ENCODE data around the gene MPRIP. TPM values are rescaled to one million over a fixed set of nuclear protein-coding genes. Genes with fewer than 3 reads are reported as not detected.

The MPRIP gene
- total and polyA plus RNA-seq, 2 of the 13 experiments (the other 11 are each of a cell fraction or from before 2014, with no cell fraction given): 50.2 to 52.4 TPM

DNA sequence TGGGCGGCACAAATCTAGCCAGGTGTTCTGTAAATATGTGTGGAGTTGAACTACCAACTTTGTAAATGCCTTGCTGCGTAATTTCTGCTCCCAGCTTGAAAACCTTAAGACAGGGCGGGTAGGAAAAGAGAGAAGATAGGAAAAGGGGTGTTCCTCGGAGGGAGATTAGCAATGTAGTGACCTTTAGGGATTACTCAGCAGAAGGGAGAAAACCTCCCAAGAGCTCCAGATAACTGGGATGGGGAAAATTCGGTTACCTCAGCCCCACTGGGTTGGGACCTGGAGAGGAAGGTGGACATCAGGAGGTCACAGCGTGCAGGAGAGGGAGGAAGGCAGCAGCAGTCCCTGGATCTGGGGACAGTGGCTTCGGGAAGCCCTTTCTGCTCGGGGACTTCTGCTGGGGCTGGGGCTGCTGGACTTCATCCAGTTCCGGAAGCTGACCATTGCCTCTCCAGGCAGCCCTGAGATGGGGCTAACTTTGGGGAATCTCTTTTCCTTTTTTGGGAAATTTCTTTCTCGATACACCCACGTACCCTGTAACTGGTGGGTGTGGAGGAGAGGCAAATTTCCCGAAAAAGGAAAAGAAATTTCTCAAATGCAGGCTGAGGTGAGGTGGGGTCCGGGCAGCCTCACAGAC lies 39.2 kb downstream of the MPRIP start:
- Histone ChIP-seq H3K27me3 (ENCODE audit: control insufficient read depth in 1 of 2, insufficient read depth in 2 of 2, low read length in 2 of 2) (no peaks in the 10 kb centered on the region), H3K36me3 (replicated peaks in 1 of 2; ENCODE audit: control insufficient read depth in 1 of 2, insufficient read depth in 2 of 2, low read length in 2 of 2) (peaks cover 7 to 18% of the 10 kb centered on the region in 2 experiments; a peak in 3 of 5 replicates), H3K4me1 (ENCODE audit: insufficient read depth, low read length) (peaks cover 51% of the 10 kb centered on the region), H2AFZ (ENCODE audit: low read length) (no peak overlapping the region), H3K9me3 (ENCODE audit: low read length) (no peaks in the 10 kb centered on the region), H3K4me2 (ENCODE audit: low read depth, low read length) (no peak overlapping the region), H3K9ac (ENCODE audit: insufficient read depth, low read depth, low read length) (no peak overlapping the region), H3K4me3 (replicated peaks in 1 of 3; ENCODE audit: insufficient read depth in 1 of 3, low read depth in 2 of 3, low read length in 3 of 3) (no peak overlapping the region), H4K20me1 (ENCODE audit: insufficient read depth, low read length) (no peaks in the 10 kb centered on the region), H3K79me2 (ENCODE audit: insufficient read depth, low read length) (no peaks in the 10 kb centered on the region), H3K27ac (ENCODE audit: extremely low read length, insufficient read depth, low read length) (no peak overlapping the region)
- no peak for DNase-seq (ENCODE audit: low spot score)
- ChIA-PET CTCF (ENCODE audit: low intra/inter-chr PET ratio, low total read pairs) (no interaction called here), POLR2A (interaction anchor here (0.6 kb wide), 1 partner anchor 785 kb away, joined by 4 read pairs; no protein-coding TSS in a partner anchor)
- no peak for FAIRE-seq
- in situ Hi-C loops (cut with HindIII; ENCODE audit: extremely low pct_ligation_motif_present, low pct_unique_long_range_greater_than_20kb): no loop called here
- no peak for ATAC-seq
- WGBS (ENCODE audit: low lambda C conversion rate): 96% methylated on average over 13 of the region's 13 CpGs
- TF ChIP-seq FLYWCH1 (CRISPR knock-in tag; IDR thresholded peaks at IDR 0.05) (no peak), ZNF839 (CRISPR knock-in tag; IDR thresholded peaks at IDR 0.05; ENCODE audit: borderline replicate concordance) (no peak), ZMAT3 (CRISPR knock-in tag; conservative IDR thresholded peaks at IDR 0.05) (no peak), ZNF296 (CRISPR knock-in tag; conservative IDR thresholded peaks at IDR 0.05) (no peak), SMAD3 (CRISPR knock-in tag; IDR thresholded peaks at IDR 0.05) (no peak), ZSCAN29 (CRISPR knock-in tag; conservative IDR thresholded peaks at IDR 0.05) (no peak), ZNF234 (CRISPR knock-in tag; conservative IDR thresholded peaks at IDR 0.05) (no peak), IKZF1 (IDR thresholded peaks at IDR 0.05) (no peak)
- TF ChIP-seq, protein P1, sequence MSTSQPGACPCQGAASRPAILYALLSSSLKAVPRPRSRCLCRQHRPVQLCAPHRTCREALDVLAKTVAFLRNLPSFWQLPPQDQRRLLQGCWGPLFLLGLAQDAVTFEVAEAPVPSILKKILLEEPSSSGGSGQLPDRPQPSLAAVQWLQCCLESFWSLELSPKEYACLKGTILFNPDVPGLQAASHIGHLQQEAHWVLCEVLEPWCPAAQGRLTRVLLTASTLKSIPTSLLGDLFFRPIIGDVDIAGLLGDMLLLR (CRISPR knock-in tag; IDR thresholded peaks at IDR 0.05): no peak
- TF ChIP-seq, protein P2, sequence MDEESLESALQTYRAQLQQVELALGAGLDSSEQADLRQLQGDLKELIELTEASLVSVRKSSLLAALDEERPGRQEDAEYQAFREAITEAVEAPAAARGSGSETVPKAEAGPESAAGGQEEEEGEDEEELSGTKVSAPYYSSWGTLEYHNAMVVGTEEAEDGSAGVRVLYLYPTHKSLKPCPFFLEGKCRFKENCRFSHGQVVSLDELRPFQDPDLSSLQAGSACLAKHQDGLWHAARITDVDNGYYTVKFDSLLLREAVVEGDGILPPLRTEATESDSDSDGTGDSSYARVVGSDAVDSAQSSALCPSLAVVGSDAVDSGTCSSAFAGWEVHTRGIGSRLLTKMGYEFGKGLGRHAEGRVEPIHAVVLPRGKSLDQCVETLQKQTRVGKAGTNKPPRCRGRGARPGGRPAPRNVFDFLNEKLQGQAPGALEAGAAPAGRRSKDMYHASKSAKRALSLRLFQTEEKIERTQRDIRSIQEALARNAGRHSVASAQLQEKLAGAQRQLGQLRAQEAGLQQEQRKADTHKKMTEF (CRISPR knock-in tag; IDR thresholded peaks at IDR 0.05): no peak
- TF ChIP-seq, protein P3, sequence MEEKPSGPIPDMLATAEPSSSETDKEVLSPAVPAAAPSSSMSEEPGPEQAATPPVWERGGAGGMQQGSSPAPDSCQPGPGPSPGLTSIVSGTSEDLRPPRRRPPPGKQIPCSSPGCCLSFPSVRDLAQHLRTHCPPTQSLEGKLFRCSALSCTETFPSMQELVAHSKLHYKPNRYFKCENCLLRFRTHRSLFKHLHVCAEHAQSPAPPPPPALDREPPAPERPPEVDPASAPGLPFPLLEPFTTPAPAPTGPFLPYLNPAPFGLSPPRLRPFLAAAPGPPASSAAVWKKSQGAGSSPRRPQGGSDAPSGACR (CRISPR knock-in tag; IDR thresholded peaks at IDR 0.05): no peak
- TF ChIP-seq, protein P4, sequence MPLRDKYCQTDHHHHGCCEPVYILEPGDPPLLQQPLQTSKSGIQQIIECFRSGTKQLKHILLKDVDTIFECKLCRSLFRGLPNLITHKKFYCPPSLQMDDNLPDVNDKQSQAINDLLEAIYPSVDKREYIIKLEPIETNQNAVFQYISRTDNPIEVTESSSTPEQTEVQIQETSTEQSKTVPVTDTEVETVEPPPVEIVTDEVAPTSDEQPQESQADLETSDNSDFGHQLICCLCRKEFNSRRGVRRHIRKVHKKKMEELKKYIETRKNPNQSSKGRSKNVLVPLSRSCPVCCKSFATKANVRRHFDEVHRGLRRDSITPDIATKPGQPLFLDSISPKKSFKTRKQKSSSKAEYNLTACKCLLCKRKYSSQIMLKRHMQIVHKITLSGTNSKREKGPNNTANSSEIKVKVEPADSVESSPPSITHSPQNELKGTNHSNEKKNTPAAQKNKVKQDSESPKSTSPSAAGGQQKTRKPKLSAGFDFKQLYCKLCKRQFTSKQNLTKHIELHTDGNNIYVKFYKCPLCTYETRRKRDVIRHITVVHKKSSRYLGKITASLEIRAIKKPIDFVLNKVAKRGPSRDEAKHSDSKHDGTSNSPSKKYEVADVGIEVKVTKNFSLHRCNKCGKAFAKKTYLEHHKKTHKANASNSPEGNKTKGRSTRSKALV (CRISPR knock-in tag; IDR thresholded peaks at IDR 0.05): no peak
- TF ChIP-seq, protein P5, sequence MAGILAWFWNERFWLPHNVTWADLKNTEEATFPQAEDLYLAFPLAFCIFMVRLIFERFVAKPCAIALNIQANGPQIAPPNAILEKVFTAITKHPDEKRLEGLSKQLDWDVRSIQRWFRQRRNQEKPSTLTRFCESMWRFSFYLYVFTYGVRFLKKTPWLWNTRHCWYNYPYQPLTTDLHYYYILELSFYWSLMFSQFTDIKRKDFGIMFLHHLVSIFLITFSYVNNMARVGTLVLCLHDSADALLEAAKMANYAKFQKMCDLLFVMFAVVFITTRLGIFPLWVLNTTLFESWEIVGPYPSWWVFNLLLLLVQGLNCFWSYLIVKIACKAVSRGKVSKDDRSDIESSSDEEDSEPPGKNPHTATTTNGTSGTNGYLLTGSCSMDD (CRISPR knock-in tag; IDR thresholded peaks at IDR 0.05): no peak
- intact Hi-C loops (cut with micrococcal nuclease; ENCODE audit: unreplicated experiment): no loop called here
- BruUV-seq (replicated peaks): no TSS peak
